Upper lobe of left lung (tissue), 4 donors: ENCODE measurements around the gene FUCA2.

Experiments
- EP300 ChIP-seq, 4 donors: sonication (generic); formaldehyde crosslinking; IDR thresholded peaks; one replicate each; pipeline ENCODE4 v1.5.1; 2017; ENCODE audit warnings: antibody characterized with exemption in 4 of 4, control low read depth in 2 of 4
- POLR2A ChIP-seq, 4 donors: fragments of 450-650 bp; IDR thresholded peaks; one replicate each; pipeline ENCODE4 v1.5.1; 2016 to 2017; ENCODE audit warnings: antibody characterized with exemption in 4 of 4, mild to moderate bottlenecking in 2 of 4
- POLR2AphosphoS5 ChIP-seq, 2 donors: sonication (generic); formaldehyde crosslinking; IDR thresholded peaks; one replicate each; pipeline ENCODE4 v1.5.1; 2017; ENCODE audit warnings: antibody characterized with exemption in 2 of 2
- TF ChIP-seq, protein P1 (sequence below), 6 experiments: fragments of 450-650 bp in 4 of 6; fragments of 200-600 bp in 2 of 6; sonication (generic) in 2 of 6; IDR thresholded peaks; one replicate each; pipeline ENCODE4 v1.5.1; 2016 to 2019; ENCODE audit warnings: antibody characterized with exemption in 6 of 6

DNA sequence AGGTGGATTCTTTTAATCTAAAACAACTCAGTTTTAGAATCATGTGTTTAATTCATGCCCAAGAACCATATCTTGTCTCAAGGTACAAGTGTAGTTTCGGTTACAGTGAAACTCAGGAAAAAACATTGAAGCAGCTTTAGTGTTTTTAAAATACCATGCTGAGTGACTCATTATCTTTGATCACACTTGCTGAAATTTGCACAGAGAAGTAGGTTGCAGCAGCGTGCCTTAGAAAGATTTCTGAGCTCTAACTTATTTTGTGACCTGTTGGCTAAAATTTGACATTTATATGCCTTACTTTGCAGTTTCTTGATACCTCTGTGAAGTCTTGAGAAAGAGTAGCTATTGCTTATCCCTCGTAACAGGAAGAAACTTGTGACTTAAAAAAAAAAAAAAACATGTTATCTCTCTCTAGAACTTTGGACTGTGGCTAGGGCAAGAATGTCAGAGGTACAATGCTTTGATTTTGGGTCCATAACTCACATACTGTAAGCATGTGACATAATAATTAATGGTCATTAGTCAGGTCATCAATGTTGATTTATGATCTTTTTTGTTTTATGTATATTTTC lies 34.5 kb upstream of the FUCA2 start:
- TF ChIP-seq POLR2A (IDR thresholded peaks at IDR 0.05) = no peak
- TF ChIP-seq, protein P1, sequence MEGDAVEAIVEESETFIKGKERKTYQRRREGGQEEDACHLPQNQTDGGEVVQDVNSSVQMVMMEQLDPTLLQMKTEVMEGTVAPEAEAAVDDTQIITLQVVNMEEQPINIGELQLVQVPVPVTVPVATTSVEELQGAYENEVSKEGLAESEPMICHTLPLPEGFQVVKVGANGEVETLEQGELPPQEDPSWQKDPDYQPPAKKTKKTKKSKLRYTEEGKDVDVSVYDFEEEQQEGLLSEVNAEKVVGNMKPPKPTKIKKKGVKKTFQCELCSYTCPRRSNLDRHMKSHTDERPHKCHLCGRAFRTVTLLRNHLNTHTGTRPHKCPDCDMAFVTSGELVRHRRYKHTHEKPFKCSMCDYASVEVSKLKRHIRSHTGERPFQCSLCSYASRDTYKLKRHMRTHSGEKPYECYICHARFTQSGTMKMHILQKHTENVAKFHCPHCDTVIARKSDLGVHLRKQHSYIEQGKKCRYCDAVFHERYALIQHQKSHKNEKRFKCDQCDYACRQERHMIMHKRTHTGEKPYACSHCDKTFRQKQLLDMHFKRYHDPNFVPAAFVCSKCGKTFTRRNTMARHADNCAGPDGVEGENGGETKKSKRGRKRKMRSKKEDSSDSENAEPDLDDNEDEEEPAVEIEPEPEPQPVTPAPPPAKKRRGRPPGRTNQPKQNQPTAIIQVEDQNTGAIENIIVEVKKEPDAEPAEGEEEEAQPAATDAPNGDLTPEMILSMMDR (IDR thresholded peaks at IDR 0.05) = no peak
- no peak for TF ChIP-seq POLR2AphosphoS5 (IDR thresholded peaks at IDR 0.05)
- TF ChIP-seq EP300 (IDR thresholded peaks at IDR 0.05) = no peak
